Measurements from ENCODE around the gene IL12RB2.

The IL12RB2 gene

GRCh38 chr1:67269061-67269460 lies 38.6 kb upstream of the IL12RB2 start:
- no peak for TF ChIP-seq CTCF (IDR thresholded peaks at IDR 0.05; ENCODE audit: low read depth, low read length)
- no peak for TF ChIP-seq MYC (IDR thresholded peaks at IDR 0.05; ENCODE audit: low read depth, low read length)
- TF ChIP-seq, protein P1, sequence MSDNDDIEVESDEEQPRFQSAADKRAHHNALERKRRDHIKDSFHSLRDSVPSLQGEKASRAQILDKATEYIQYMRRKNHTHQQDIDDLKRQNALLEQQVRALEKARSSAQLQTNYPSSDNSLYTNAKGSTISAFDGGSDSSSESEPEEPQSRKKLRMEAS (IDR thresholded peaks at IDR 0.05; ENCODE audit: low read depth, low read length) = no peak
- no peak for TF ChIP-seq POLR2A (IDR thresholded peaks at IDR 0.05; ENCODE audit: extremely low read depth, insufficient read length)
- H3K4me3 ChIP-seq (ENCODE audit: low read depth, low read length) = no peak overlapping the region
- no peak for DNase-seq (ENCODE audit: low read depth)

DNA sequence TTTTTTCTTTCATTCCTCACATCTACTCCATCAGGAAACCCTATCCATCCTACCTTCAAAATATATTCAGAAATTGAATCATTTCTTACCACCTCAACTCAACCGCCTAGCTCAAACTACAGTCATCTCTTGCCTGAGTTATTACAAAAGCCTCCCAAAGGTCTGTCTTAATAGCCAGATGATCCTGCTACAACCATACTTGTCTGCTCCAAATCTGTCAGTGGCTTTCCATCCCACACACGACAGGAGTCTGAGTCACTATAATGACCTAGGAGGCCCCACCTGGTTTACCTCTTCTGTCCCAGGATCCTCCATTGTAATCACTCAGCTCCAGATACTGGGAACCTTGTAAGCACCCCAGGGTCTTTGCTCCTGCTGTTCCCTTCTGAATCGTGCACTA lies 37.1 kb upstream of the IL12RB2 start:
- no peak for DNase-seq (ENCODE audit: low read depth)
- no peak for TF ChIP-seq MYC (IDR thresholded peaks at IDR 0.05; ENCODE audit: low read depth, low read length)
- TF ChIP-seq CTCF (IDR thresholded peaks at IDR 0.05; ENCODE audit: low read depth, low read length) = no peak
- TF ChIP-seq POLR2A (IDR thresholded peaks at IDR 0.05; ENCODE audit: extremely low read depth, insufficient read length) = no peak
- TF ChIP-seq, protein P1 (IDR thresholded peaks at IDR 0.05; ENCODE audit: low read depth, low read length) = no peak
- H3K4me3 ChIP-seq (ENCODE audit: low read depth, low read length) = no peak overlapping the region

GRCh38 chr1:67273591-67273990 lies 34.1 kb upstream of the IL12RB2 start:
- TF ChIP-seq POLR2A (IDR thresholded peaks at IDR 0.05; ENCODE audit: extremely low read depth, insufficient read length) = no peak
- no peak for TF ChIP-seq CTCF (IDR thresholded peaks at IDR 0.05; ENCODE audit: low read depth, low read length)
- no peak for TF ChIP-seq MYC (IDR thresholded peaks at IDR 0.05; ENCODE audit: low read depth, low read length)
- TF ChIP-seq, protein P1 (IDR thresholded peaks at IDR 0.05; ENCODE audit: low read depth, low read length) = no peak
- no peak overlapping the region for H3K4me3 ChIP-seq (ENCODE audit: low read depth, low read length)
- DNase-seq (ENCODE audit: low read depth) = no peak

- DNase-seq (ENCODE audit: low read depth) = no peak
- TF ChIP-seq POLR2A (IDR thresholded peaks at IDR 0.05; ENCODE audit: extremely low read depth, insufficient read length) = no peak
- TF ChIP-seq MYC (IDR thresholded peaks at IDR 0.05; ENCODE audit: low read depth, low read length) = no peak
- TF ChIP-seq CTCF (IDR thresholded peaks at IDR 0.05; ENCODE audit: low read depth, low read length) = no peak
- TF ChIP-seq, protein P1 (IDR thresholded peaks at IDR 0.05; ENCODE audit: low read depth, low read length) = no peak
- no peak overlapping the region for H3K4me3 ChIP-seq (ENCODE audit: low read depth, low read length)
Observed at GRCh38 chr1:67274623-67275325, 32.9 kb upstream of the IL12RB2 start.

DNA sequence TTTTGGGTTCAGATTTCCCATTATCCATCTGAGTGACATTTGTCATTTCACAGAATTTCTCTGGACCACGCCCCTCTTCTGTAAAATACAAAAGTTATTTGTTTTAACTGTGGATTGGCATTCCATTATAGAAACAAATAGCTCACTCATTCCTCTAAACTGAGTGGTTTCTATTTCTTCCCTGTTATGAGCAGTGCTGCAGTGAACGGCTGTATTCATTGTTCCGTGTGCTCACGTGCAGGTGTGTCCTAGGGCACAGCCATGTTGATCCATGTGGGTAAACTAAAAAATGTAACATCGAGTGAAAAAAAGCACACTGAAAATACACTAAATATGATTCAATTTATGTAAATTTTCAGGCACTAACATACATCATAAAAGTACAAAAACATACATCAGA lies 27.0 kb upstream of the IL12RB2 start:
- no peak for DNase-seq (ENCODE audit: low read depth)
- TF ChIP-seq MYC (IDR thresholded peaks at IDR 0.05; ENCODE audit: low read depth, low read length) (no peak), POLR2A (IDR thresholded peaks at IDR 0.05; ENCODE audit: extremely low read depth, insufficient read length) (no peak), CTCF (IDR thresholded peaks at IDR 0.05; ENCODE audit: low read depth, low read length) (no peak)
- TF ChIP-seq, protein P1 (IDR thresholded peaks at IDR 0.05; ENCODE audit: low read depth, low read length) = no peak
- H3K4me3 ChIP-seq (ENCODE audit: low read depth, low read length) = no peak overlapping the region

Data from NB4 (cell line).